Heart left ventricle (tissue), 13 donors: ENCODE measurements around the gene WIPI1.

Experiments
- CTCF ChIP-seq, 12 donors: fragments of 200-600 bp; sonication (generic) in 4 of 12; IDR thresholded peaks; one replicate each; pipeline versions ENCODE4 v1.5.0 to v1.8.0; 2018 to 2022; ENCODE audit warnings: antibody characterized with exemption in 12 of 12, mild to moderate bottlenecking in 5 of 12
- POLR2A ChIP-seq, 2 donors: fragments of 450-650 bp; IDR thresholded peaks; one replicate each; pipeline ENCODE4 v1.6.1; 2017; ENCODE audit warnings: antibody characterized with exemption in 2 of 2, mild to moderate bottlenecking in 2 of 2, moderate library complexity in 2 of 2
- donor health status: ischemic (EF 13 %, LVEDD 7.1; RV severe dilation, severe dysfunction).
- donor health status: DM: no; HTN: yes; CAD: no.
- donor health status: DM: no; HTN: no; CAD: no.
- donor health status: ischemic (EF 25% LVEDD 6.9; RV normal size, moderate dysfunction).
- donor health status: ischemic (EF 25% LVEDD 5.7; RV mildly dilated, moderate dysfunction).
- donor health status: ischemic (EF 35%, LVEDD 5.7; RV mildly dilated, moderate dysfunction).
- donor health status: nonischemic (EF 11% LVEDD 7.7; RV severe dilation, severe dysfunction).
- donor health status: DM: yes; HTN: yes; CAD: no.
- donor health status: PGD.
- donor health status: ischemic (EF 29% LVEDD 5.4; RV normal size, mild dysfunction).
- donor health status: nonischemic (EF 23%, LVEDD 6.1; RV moderate dilation, normal function).

GRCh38 chr17:68377771-68378267 is 79.5 kb downstream of the WIPI1 start:
- TF ChIP-seq CTCF (IDR thresholded peaks at IDR 0.05) (no peak), POLR2A (IDR thresholded peaks at IDR 0.05) (no peak)
